Lower leg skin (tissue), 4 donors: ENCODE measurements around the gene ANXA8. TPM values are rescaled to one million over a fixed set of nuclear protein-coding genes. Genes with fewer than 3 reads are reported as not detected.
"Not testable (repeated sequence)": the region's sequence is repeated elsewhere in the genome, so short reads cannot be mapped to it uniquely, and the experiment has no call there.

Experiments
- DNase-seq, 2 donors: peaks; one replicate each; pipeline ENCODE4 v3.0.0-alpha.2; 2019; ENCODE audit warnings: low spot score in 2 of 2
- H3K4me3 ChIP-seq: fragments of 200-600 bp; sonication (generic); 2 replicates; pipeline ENCODE4 v1.5.1; 2017; ENCODE audit warnings: mild to moderate bottlenecking, low read depth; ENCODE audit not compliant: poor library complexity, severe bottlenecking
- CTCF ChIP-seq, 3 donors: fragments of 450-650 bp; IDR thresholded peaks; one replicate each; pipeline ENCODE4 v1.5.1; 2016; ENCODE audit warnings: antibody characterized with exemption in 3 of 3, mild to moderate bottlenecking in 3 of 3, moderate library complexity in 2 of 3
- POLR2A ChIP-seq, 2 donors: fragments of 450-650 bp; IDR thresholded peaks; one replicate each; pipeline ENCODE4 v1.6.1; 2016 to 2017; ENCODE audit warnings: antibody characterized with exemption in 2 of 2, mild to moderate bottlenecking in 1 of 2, moderate library complexity in 1 of 2
- WGBS, 2 donors: methylation state at CpG; one replicate each; pipeline ENCODE4 v1.1.5; 2018; 5-methylcytosine and 5-hydroxymethylcytosine counted together
- intact Hi-C: fragments of 100-400 bp; cut with DNase I; formaldehyde crosslinking; loops from one replicate; pipeline ENCODE4 v1.15.0; 2023; ENCODE audit warnings: low total_unique reads
- total RNA-seq, 4 donors: library from RNA; depleted of rRNA; stranded (reverse); fragments of >200 nt; gene quantifications; one replicate each; pipeline ENCODE4 v1.1.0, GENCODE V29; 2016

Gene ANXA8
- total RNA-seq, 4 donors from 2014 or later: 94.1 to 198 (median 139) TPM

GRCh38 chr10:47457826-47458225 lies 26.1 kb downstream of the ANXA8 start:
- 92 to 95% methylated on average over 1 of the region's 1 CpG for WGBS, 2 donors
- intact Hi-C loops: no loop called here
- no peak overlapping the region for H3K4me3 ChIP-seq
- DNase-seq: no peak
- TF ChIP-seq CTCF (IDR thresholded peaks at IDR 0.05): no peak
- no peak for TF ChIP-seq POLR2A (IDR thresholded peaks at IDR 0.05)

- TF ChIP-seq POLR2A (IDR thresholded peaks at IDR 0.05): no peak
- no peak for TF ChIP-seq CTCF (IDR thresholded peaks at IDR 0.05)
- intact Hi-C loops: no loop called here
- WGBS, 2 donors: 90 to 100% methylated on average over 1 of the region's 1 CpG
- no peak overlapping the region for H3K4me3 ChIP-seq
- no peak for DNase-seq
These were observed 26.4 kb downstream of the ANXA8 start for GRCh38 chr10:47457528-47457820.

GRCh38 chr10:47456794-47457527 lies 27.0 kb downstream of the ANXA8 start:
- H3K4me3 ChIP-seq: no peak overlapping the region
- DNase-seq: no peak
- intact Hi-C loops: no loop called here
- WGBS, 2 donors: 86 to 90% methylated on average over 6 of the region's 6 CpGs
- TF ChIP-seq CTCF (IDR thresholded peaks at IDR 0.05) (no peak), POLR2A (IDR thresholded peaks at IDR 0.05) (no peak)

GRCh38 chr10:47456079-47456785 lies 27.7 kb downstream of the ANXA8 start:
- no peak overlapping the region for H3K4me3 ChIP-seq
- intact Hi-C loops: no loop called here
- TF ChIP-seq CTCF (IDR thresholded peaks at IDR 0.05): no peak
- TF ChIP-seq POLR2A (IDR thresholded peaks at IDR 0.05): no peak
- DNase-seq: no peak
- WGBS, 2 donors: 82 to 91% methylated on average over 7 to 8 of the region's 8 CpGs

GRCh38 chr10:47455350-47456078 lies 28.4 kb downstream of the ANXA8 start:
- WGBS, 2 donors: 83 to 89% methylated on average over 9 of the region's 9 CpGs
- H3K4me3 ChIP-seq, DNase-seq, intact Hi-C loops: not testable (repeated sequence)

- no peak overlapping the region for H3K4me3 ChIP-seq
- DNase-seq: no peak
- WGBS, 2 donors: 85 to 89% methylated on average over 3 of the region's 3 CpGs
- intact Hi-C loops: no loop called here
- TF ChIP-seq CTCF (IDR thresholded peaks at IDR 0.05): no peak
- TF ChIP-seq POLR2A (IDR thresholded peaks at IDR 0.05): no peak
These were observed 29.2 kb downstream of the ANXA8 start for GRCh38 chr10:47454780-47455058.
